Caco-2 (cell line): ENCODE data around the gene ERO1B. TPM values are rescaled to one million over a fixed set of nuclear protein-coding genes. Genes with fewer than 3 reads are reported as not detected.

Source experiments
- BruUV-seq: library from RNA; stranded (reverse); fragments of 400-500 nt; replicated peaks from 2 replicates; lab custom pipeline; 2021; lab: Mats Ljungman, UMichigan
- CTCF ChIA-PET: fragments of 300-600 bp; sonication (Branson Sonifier 250); formaldehyde crosslinking; loops from one replicate; lab custom pipeline; 2022; ENCODE audit warnings: antibody characterized with exemption; lab: Charles Lee
- POLR2A ChIA-PET: fragments of 300-600 bp; sonication (Branson Sonifier 250); formaldehyde crosslinking; loops from one replicate; lab custom pipeline; 2022; ENCODE audit warnings: antibody characterized with exemption; lab: Charles Lee
- DNase-seq, 2 experiments: peaks; one replicate each; pipeline versions ENCODE4 v3.0.0 to v3.0.0-alpha.2; 2020 to 2022
- H3K27me3 ChIP-seq: replicated peaks from 2 replicates; pipeline ENCODE4 v1.6.0; 2011; ENCODE audit warnings: low read length; ENCODE audit not compliant: control insufficient read depth, insufficient read depth
- H3K36me3 ChIP-seq: 2 replicates; pipeline ENCODE4 v1.5.1; 2011; ENCODE audit warnings: low read length; ENCODE audit not compliant: control insufficient read depth, insufficient read depth
- H3K4me1 ChIP-seq: fragments of 250-450 bp; sonication (Bioruptor Pico); 2 replicates; pipeline ENCODE4 v1.5.1; 2020; ENCODE audit warnings: mild to moderate bottlenecking
- H3K4me3 ChIP-seq: 2 replicates; pipeline ENCODE4 v1.5.1; 2011; ENCODE audit warnings: low read depth, mild to moderate bottlenecking, control low read depth, low read length
- H3K9me3 ChIP-seq: fragments of 250-450 bp; sonication (Bioruptor Pico); 2 replicates; pipeline ENCODE4 v1.5.1; 2020; ENCODE audit warnings: mild to moderate bottlenecking, moderate library complexity
- H3K27ac Mint-ChIP-seq: one replicate; pipeline ENCODE4 v1.8.0; 2022; ENCODE audit warnings: mixed read lengths; ENCODE audit not compliant: unreplicated experiment
- H3K27me3 Mint-ChIP-seq: one replicate; pipeline ENCODE4 v1.8.0; 2022; ENCODE audit warnings: mixed read lengths; ENCODE audit not compliant: insufficient read depth, unreplicated experiment
- H3K36me3 Mint-ChIP-seq: one replicate; pipeline ENCODE4 v1.8.0; 2022; ENCODE audit warnings: mild to moderate bottlenecking, mixed read lengths; ENCODE audit not compliant: insufficient read depth, unreplicated experiment
- H3K4me1 Mint-ChIP-seq: one replicate; pipeline ENCODE4 v1.8.0; 2022; ENCODE audit warnings: low read depth, mixed read lengths; ENCODE audit not compliant: unreplicated experiment
- H3K4me3 Mint-ChIP-seq: one replicate; pipeline ENCODE4 v1.8.0; 2022; ENCODE audit warnings: mild to moderate bottlenecking, moderate library complexity, mixed read lengths; ENCODE audit not compliant: unreplicated experiment
- H3K9me3 Mint-ChIP-seq: one replicate; pipeline ENCODE4 v1.8.0; 2022; ENCODE audit warnings: mixed read lengths; ENCODE audit not compliant: unreplicated experiment
- CTCF ChIP-seq, 2 experiments: fragments of 200-600 bp in 1 of 2; IDR thresholded peaks; 1 replicate in 1 of 2; 2 replicates in 1 of 2; pipeline versions ENCODE4 v1.5.1 to v1.8.0; 2011 to 2022; ENCODE audit warnings: antibody characterized with exemption in 1 of 2, control low read depth in 1 of 2, inconsistent platforms in 1 of 2, low read depth in 1 of 2, low read length in 1 of 2, mild to moderate bottlenecking in 1 of 2, moderate library complexity in 1 of 2; ENCODE audit not compliant: insufficient read depth in 1 of 2, severe bottlenecking in 1 of 2, unreplicated experiment in 1 of 2
- intact Hi-C: fragments of 100-400 bp; cut with micrococcal nuclease; formaldehyde crosslinking; loops from one replicate; pipeline ENCODE4 v1.10.0; 2022; ENCODE audit not compliant: unreplicated experiment
- total RNA-seq: library from RNA; stranded (reverse); gene quantifications from 2 replicates; pipeline ENCODE4 v1.2.3, GENCODE V29; 2022

The ERO1B gene
- total RNA-seq, 1 experiment from 2014 or later: 2.6 TPM

- intact Hi-C loops: no loop called here
- Mint-ChIP-seq H3K36me3 (no peaks in the 10 kb centered on the region), H3K4me3 (no peak overlapping the region), H3K27ac (no peak overlapping the region), H3K27me3 (no peaks in the 10 kb centered on the region), H3K4me1 (peaks cover 8% of the 10 kb centered on the region), H3K9me3 (no peaks in the 10 kb centered on the region)
- no peaks in the 10 kb centered on the region for H3K36me3 ChIP-seq
- BruUV-seq: no TSS peak
- no peak overlapping the region for H3K4me3 ChIP-seq
- CTCF ChIA-PET: no interaction called here
- no peak for DNase-seq
- H3K9me3 ChIP-seq: no peaks in the 10 kb centered on the region
- H3K27me3 ChIP-seq: no peaks in the 10 kb centered on the region
- H3K4me1 ChIP-seq: no peaks in the 10 kb centered on the region
- POLR2A ChIA-PET: no interaction called here
- no peak for TF ChIP-seq CTCF (IDR thresholded peaks at IDR 0.05; ENCODE audit: insufficient read depth in 1 of 2, low read depth in 1 of 2, low read length in 1 of 2, severe bottlenecking in 1 of 2, unreplicated experiment in 1 of 2)
Measured at GRCh38 chr1:236172041-236172579, 109.6 kb downstream of the ERO1B start.

GRCh38 chr1:236168716-236169429, 112.9 kb downstream of the ERO1B start:
- peaks cover 3% of the 10 kb centered on the region for H3K4me1 Mint-ChIP-seq
- BruUV-seq: no TSS peak
- no peak overlapping the region for H3K4me3 Mint-ChIP-seq
- Histone ChIP-seq H3K4me1 (no peaks in the 10 kb centered on the region), H3K36me3 (no peaks in the 10 kb centered on the region), H3K4me3 (no peak overlapping the region), H3K27me3 (no peaks in the 10 kb centered on the region), H3K9me3 (no peaks in the 10 kb centered on the region)
- CTCF ChIA-PET: no interaction called here
- TF ChIP-seq CTCF (IDR thresholded peaks at IDR 0.05; ENCODE audit: insufficient read depth in 1 of 2, low read depth in 1 of 2, low read length in 1 of 2, severe bottlenecking in 1 of 2, unreplicated experiment in 1 of 2): peak; percentile 17 to 38
- no peaks in the 10 kb centered on the region for H3K36me3 Mint-ChIP-seq
- peak overlapping the region; percentile 13 for H3K27ac Mint-ChIP-seq
- no peaks in the 10 kb centered on the region for H3K9me3 Mint-ChIP-seq
- intact Hi-C loops: loop anchor here (1.0 kb wide), 1 partner anchor 60 kb away; no protein-coding TSS in a partner anchor
- DNase-seq: peak in 1 of 2 experiments; percentile 32
- no peaks in the 10 kb centered on the region for H3K27me3 Mint-ChIP-seq
- POLR2A ChIA-PET: no interaction called here

- Mint-ChIP-seq H3K4me1 (peaks cover 14% of the 10 kb centered on the region), H3K9me3 (no peaks in the 10 kb centered on the region), H3K27ac (no peak overlapping the region), H3K4me3 (no peak overlapping the region), H3K27me3 (no peaks in the 10 kb centered on the region), H3K36me3 (no peaks in the 10 kb centered on the region)
- no TSS peak for BruUV-seq
- H3K27me3 ChIP-seq: no peaks in the 10 kb centered on the region
- POLR2A ChIA-PET: no interaction called here
- CTCF ChIA-PET: interaction anchor here (0.6 kb wide), 1 partner anchor 233 kb away, joined by 3 read pairs; no protein-coding TSS in a partner anchor
- no peaks in the 10 kb centered on the region for H3K36me3 ChIP-seq
- DNase-seq: no peak
- H3K4me1 ChIP-seq: peaks cover 11% of the 10 kb centered on the region
- intact Hi-C loops: no loop called here
- no peaks in the 10 kb centered on the region for H3K9me3 ChIP-seq
- no peak overlapping the region for H3K4me3 ChIP-seq
- TF ChIP-seq CTCF (IDR thresholded peaks at IDR 0.05; ENCODE audit: insufficient read depth in 1 of 2, low read depth in 1 of 2, low read length in 1 of 2, severe bottlenecking in 1 of 2, unreplicated experiment in 1 of 2): no peak
Measured at GRCh38 chr1:236167578-236167977, 114.2 kb downstream of the ERO1B start.
